GM13977 (cell line): ENCODE data around the gene CLP1.
"Not testable (repeated sequence)": the region's sequence is repeated elsewhere in the genome, so short reads cannot be mapped to it uniquely, and the experiment has no call there.

Source experiments
- DNase-seq: peaks from one replicate; pipeline ENCODE4 v3.0.0; 2012; ENCODE audit warnings: low spot score
- in situ Hi-C: fragments of 300-500 bp; cut with MboI; formaldehyde crosslinking; loops from one replicate; pipeline ENCODE4 v1.12.0; 2022; ENCODE audit warnings: low sequenced_read_pairs, low pct_unique_long_range_greater_than_20kb, mixed read lengths, inconsistent platforms; ENCODE audit not compliant: unreplicated experiment
- TF ChIP-seq, protein P1 (sequence below): IDR thresholded peaks from 2 replicates; pipeline ENCODE4 v1.5.1; 2012; ENCODE audit warnings: mild to moderate bottlenecking, control low read depth; ENCODE audit not compliant: insufficient read depth; ENCODE audit errors: extremely low read depth, missing control alignments

CLP1 gene

GRCh38 chr11:57698843-57699365, 41.3 kb downstream of the CLP1 start:
- TF ChIP-seq, protein P1, sequence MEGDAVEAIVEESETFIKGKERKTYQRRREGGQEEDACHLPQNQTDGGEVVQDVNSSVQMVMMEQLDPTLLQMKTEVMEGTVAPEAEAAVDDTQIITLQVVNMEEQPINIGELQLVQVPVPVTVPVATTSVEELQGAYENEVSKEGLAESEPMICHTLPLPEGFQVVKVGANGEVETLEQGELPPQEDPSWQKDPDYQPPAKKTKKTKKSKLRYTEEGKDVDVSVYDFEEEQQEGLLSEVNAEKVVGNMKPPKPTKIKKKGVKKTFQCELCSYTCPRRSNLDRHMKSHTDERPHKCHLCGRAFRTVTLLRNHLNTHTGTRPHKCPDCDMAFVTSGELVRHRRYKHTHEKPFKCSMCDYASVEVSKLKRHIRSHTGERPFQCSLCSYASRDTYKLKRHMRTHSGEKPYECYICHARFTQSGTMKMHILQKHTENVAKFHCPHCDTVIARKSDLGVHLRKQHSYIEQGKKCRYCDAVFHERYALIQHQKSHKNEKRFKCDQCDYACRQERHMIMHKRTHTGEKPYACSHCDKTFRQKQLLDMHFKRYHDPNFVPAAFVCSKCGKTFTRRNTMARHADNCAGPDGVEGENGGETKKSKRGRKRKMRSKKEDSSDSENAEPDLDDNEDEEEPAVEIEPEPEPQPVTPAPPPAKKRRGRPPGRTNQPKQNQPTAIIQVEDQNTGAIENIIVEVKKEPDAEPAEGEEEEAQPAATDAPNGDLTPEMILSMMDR = no peak
- no peak for DNase-seq
- in situ Hi-C loops = no loop called here

DNA sequence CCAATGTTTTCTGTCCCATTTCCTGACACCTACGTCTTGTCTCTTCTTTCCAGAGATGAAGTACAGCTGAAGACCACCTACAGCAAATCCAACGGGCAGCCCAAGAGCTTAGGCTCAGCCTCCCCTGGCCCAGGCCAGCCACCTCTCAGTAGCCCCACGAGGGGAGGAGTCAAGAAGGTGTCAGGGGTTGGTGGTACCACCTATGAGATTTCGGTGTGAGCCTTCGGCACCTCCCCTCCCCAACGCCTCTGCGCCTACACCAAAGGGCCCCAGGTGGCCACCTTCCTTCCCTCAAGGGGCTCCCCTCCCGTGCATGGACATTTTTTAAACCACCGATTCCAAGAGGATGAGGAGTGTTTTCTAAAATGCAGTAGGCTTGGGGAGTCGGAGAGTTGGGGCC, 42.3 kb downstream of the CLP1 start:
- DNase-seq = no peak
- in situ Hi-C loops = no loop called here
- TF ChIP-seq, protein P1 = no peak

GRCh38 chr11:57700425-57700824, 42.9 kb downstream of the CLP1 start:
- DNase-seq = no peak
- in situ Hi-C loops = no loop called here
- TF ChIP-seq, protein P1 = no peak

- in situ Hi-C loops = no loop called here
- TF ChIP-seq, protein P1 = no peak
- DNase-seq = no peak
These were observed 45.8 kb downstream of the CLP1 start for GRCh38 chr11:57703341-57703740.

DNA sequence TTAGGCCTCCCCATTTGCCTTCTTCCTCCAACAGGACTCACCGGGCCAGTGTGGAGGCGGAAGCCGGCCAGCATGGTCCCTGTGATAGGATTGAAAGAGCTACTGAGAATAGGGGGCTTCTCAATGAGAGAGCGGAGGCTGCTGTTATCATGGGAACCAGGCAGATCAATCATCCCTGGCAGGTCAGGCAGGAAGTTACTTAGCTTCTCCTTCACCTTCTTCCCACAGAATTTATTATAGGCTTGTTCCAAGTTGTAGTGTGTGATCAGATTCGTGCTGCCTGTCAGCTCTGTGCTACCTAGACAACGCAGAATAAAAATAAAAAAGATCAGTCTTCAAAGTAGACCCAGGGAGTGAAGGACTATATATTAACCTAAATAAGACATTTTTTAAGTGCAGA, 47.4 kb downstream of the CLP1 start:
- TF ChIP-seq, protein P1 = no peak
- in situ Hi-C loops = no loop called here
- no peak for DNase-seq

DNA sequence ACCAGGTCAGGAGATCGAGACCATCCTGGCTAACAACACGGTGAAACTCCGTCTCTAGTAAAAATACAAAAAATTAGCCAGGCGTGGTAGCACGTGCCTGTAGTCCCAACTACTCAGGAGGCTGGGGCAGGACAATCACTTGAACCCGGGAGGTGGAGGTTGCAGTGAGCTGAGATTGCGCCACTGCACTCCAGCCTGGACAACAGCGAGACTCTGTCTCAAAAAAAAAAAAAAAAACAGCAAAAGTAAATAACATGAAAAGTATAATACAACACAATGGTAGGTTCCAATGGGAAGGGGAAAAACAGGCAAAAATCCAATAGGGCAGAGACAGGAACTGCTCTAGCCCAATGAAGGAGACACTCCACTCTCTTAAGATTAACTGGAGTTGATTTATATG, 47.9 kb downstream of the CLP1 start:
- in situ Hi-C loops, DNase-seq: not testable (repeated sequence)

DNA sequence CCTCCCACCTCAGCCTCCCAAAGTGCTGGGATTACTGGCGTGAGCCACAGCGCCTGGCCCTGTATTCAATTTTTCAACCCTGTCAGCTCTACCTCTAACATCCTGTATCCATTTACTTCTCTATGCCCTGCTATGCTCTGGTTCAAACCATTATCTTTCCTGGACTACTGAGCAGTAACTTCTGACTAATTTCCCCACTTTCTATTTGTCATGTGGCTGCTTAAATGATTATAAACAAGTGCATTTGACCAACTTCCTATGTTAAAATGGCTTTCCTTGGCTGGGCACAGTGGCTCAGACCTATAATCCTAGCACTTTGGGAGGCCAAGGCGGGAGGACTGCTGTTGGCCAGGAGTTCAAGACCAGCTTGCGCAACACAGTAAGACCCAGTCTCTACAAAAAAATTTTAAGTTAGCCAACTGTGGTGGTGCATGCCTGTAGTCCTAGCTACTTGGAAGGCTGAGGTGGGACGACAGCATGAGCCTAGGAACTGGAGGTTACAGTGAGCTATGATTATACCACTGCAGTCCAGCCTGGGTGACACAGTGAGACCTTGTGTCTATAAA, 52.3 kb downstream of the CLP1 start:
- TF ChIP-seq, protein P1 = no peak
- in situ Hi-C loops = no loop called here
- DNase-seq = no peak
